NCI-H187 treated with DMSO at 0.1 percent for 48 hours (cell line): ENCODE data around the gene ARID3C.

Experiments
- DNase-seq: peaks from one replicate; lab custom pipeline; 2025; lab: John Stamatoyannopoulos, UW

The ARID3C gene

DNA sequence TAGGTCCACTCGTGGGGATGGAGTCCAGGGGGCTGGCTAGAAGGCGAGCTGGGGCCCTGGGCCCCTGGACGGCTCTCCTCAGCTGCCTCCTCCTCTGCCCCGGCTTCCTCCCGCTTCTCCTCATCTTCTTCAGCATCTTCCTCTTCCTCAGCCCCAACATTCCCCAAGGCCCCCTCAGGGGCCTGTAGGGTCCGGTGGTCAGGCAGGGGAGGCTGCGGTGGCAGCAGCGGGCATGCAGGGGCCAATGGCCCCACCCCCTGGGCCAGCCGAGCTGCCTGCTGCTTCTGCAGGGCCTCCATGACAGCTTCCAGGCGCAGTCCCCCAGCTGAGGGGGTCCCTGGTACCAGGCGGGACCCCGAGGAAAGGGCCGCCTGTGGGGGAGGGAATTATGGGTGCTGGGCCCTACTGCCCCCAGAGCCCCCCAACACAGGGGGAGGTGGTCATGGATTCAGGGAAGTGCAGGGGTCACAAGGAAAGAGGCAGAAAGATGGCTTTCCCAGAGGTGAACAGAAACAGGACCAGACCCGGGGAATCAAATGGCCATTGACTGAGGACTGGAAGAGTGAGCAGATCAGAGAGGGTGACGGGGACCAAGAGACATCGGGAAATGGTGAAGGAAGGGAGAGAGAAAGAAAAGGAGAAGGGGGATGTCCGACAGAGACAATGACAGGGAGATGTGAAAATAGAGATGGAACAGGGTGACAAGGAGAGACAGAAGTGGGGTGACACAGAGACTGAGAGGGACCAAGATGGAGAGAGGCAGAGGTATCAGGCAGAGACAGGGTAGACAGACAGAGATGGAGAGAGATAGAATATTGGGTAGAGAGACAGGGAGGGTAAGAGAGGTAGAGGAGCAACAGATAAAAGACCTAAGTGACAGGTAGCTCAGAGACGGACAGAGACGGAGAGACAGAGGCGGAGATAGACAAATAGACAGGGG, 880 bp downstream of the ARID3C start:
- DNase-seq: no peak

GRCh38 chr9:34625186-34625486, 3.7 kb downstream of the ARID3C start:
- no peak for DNase-seq

GRCh38 chr9:34624475-34625185, 4.2 kb downstream of the ARID3C start:
- DNase-seq: no peak

- no peak for DNase-seq
These were observed 5.3 kb downstream of the ARID3C start for GRCh38 chr9:34623374-34624235.

GRCh38 chr9:34620061-34620994, 8.5 kb downstream of the ARID3C start, which contains the start of gene DCTN3:
Gene DCTN3, minus strand, starts transcription at chr9:34620495. Its CDS starts 31 bp downstream, at chr9:34620464.
- DNase-seq: peak; percentile 51

DNA sequence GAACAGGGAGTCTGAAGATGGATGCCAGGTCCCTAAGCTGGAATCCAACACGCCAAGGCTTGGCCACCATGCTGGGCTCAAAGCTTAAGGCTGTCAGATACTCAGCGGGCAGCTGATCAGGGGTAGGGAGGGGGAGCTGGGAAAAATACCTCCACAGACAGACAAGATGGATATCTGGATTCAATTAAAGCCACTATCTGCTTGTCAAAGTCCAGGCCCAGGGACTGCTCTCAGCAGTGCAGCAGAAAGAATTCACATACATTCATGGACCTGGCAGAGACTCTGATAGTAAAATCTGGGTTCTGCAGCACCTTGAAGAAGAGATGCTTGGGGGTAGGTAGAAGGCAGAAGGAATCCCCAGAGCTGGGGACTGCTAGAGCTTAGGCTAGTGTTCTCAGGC, 13.7 kb downstream of the ARID3C start:
- DNase-seq: no peak

GRCh38 chr9:34612788-34613390, 16.0 kb downstream of the ARID3C start:
- DNase-seq: no peak

DNA sequence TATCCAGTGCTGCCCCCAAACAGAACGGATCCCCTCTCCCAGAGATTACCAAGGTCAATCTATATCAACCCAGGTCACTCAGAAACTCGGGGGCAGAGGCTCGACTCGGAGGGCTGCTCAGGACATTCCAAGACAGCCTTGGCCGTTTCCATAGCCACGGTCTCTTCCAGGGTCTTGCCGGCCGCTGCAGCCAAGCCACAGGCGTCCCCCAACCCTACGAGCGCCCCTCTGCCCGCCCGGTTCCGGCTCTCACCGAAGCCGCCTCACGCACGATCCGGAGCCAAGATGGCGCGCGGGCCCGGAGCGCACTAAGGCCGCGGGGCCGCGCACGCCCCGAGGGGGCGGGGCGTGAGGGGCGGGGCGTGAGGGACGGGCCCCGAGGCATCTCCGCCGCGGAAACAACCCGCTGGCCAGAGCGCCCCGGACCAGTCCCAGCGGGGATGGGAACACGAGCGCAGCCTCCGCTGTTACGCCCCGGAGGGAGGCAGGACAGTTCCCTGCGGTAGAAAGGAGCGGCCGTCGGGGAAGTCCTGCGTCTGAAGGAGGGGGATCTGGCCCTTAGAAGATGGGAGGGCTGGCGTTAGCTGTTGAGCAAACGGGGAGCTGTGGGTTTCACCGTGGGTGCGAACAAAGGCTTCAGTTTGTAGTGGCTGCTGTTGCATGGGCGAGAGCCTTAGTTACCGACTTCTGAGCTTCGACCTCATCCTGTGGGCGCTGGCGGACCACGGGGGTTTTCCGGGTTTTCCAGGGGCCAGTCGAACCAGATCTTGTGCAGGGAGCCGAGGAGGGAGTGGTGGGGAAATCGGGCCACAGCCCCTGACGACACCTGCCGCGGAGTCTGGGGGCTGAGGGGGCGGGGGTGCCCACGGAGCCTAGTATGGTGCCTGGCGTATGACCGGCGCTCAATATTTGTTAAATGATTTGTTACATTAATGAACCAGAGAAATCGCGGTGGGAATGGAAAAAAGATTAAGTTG, 16.8 kb downstream of the ARID3C start, which contains the start of gene RPP25L:
Gene RPP25L, minus strand, starts transcription at position 287 of the 977 bp plus-strand sequence. CDS start 801 bp downstream, outside the sequence.
- no peak for DNase-seq

DNA sequence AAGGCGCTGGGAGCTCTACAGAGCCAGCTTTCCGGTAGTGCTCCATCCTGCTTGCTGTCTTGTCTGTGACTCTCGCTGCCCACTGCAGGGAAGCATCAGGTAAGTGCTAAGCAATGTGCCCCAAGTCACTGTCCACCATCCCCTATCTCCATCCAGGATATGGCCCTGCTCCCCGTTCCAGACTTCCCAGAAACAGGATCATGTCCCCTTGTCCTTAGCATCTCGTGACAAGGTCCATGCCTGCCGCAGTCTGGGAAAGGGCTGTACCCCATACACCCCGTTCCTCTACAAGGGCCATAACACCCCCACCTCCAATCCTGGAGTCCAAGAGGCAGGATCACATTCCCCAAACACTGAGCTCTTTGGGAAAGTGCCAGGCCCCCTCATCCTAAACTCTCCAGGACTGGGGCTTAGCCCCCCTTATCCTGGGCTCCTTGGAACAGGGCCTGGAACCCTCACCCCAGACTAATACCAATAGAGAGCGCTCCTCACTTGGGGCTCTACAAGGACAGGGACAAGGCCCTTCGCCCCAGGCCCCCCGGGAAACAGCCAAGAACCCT, 17.5 kb downstream of the ARID3C start:
- no peak for DNase-seq

DNA sequence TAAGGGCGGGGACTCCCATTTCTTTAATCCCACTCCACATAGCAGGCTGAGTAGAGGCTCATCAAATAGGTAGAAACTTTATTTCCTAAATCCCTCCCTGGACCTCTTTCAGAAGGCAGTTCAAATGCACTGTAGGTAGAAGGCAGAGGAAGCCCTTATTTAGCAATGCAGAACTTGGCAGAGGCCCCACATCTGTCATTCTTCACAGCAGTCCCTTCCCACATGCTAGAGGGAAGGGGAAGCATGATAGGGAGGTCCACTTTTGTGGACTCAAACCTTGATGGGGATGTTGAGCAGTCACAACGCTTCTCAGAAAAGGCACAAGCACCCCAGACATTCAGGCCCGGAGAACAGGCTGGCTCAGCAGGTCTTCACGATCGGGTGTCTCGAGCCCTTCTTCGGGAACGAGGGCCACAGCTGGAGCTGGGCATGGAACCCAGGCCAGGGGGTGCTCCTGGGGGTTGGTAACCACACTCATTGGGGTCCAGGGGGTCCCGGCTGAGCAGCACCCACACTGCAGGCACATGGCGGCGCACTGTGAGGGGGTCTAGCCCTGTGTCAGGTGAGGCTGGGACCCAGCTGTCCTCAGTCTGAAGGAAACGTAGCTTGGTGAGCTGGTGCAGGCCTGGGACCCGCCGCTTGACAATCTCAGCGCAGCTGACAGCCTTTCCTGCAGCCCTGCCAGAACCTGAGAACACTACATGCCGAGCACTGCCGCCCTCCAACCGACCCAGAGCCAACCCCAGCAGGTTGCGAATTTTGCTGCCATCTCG, 18.2 kb downstream of the ARID3C start:
- DNase-seq: no peak

GRCh38 chr9:34607331-34607730, 21.5 kb downstream of the ARID3C start:
- no peak for DNase-seq

DNA sequence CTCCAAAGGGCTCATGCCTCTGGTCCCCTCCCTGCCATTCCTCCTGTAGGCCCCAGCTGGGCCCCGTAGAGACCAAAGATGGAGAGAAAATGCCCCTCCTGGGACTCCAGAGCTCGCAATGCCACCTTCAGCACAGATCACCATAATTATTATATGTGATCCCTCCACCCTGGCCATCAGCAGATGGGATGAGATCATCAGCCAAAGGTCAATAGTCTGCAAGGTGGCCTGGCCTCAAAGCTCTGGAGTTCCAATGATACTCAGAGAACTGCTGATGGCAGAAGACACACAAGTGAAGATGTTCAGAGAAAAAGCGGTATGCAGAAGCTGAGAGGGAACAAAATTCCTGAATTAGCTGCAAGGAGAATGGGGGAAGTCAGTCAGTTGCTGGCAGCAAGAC, 22.0 kb downstream of the ARID3C start:
- no peak for DNase-seq

DNA sequence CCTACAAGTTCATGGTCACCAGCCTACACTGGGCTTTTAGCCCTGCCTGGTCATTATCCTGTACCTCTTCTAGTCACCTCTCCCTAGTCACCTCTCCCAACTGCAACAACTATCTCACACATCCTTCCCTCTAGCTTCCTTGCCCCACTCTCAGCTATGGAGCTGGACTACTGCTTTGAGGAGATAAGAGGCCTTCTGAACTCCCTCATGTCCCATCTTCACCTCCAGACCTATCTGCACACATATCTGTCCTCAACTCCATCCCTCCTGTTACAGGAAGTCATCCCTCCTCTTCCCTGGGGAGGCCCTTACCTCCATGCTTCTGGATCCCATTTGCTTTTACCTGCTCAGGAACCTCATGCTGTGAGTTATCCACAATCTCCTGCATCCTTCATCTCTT, 22.7 kb downstream of the ARID3C start:
- DNase-seq: no peak

DNA sequence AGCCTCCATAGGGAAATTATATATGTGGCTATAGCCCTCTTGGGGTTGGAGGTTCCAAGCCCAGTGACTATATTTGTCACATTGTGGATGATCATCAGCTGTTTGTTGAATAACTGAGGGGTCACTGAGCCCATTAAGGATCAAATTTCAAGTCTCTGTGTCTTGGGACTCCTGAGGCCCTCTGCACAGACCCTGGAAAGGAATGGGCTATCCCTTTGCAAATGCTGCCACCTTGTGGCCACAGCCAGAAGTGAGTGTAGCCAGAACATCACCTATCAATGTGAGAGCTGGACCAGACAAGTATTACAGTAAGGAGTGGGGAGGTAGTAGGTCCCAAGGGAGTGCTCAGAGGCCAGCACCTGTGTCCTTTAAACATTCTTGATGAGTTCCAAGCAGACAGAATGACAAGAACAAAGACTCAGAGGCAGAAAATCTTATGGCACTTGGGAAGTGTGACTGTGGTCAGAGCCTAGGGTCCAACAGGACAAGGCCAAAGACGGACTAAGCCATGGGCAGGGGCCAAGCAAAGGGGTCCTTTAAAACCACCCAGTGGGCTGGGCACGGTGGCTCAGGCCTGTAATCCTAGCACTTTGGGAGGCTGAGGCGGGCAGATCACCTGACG, 25.1 kb downstream of the ARID3C start:
- DNase-seq: no peak

GRCh38 chr9:34601937-34602573, 26.8 kb downstream of the ARID3C start:
- DNase-seq: no peak

GRCh38 chr9:34600908-34601307, 28.0 kb downstream of the ARID3C start:
- DNase-seq: no peak

GRCh38 chr9:34599546-34599945, 29.3 kb downstream of the ARID3C start:
- DNase-seq: no peak
